ENCODE measurements around the gene DIAPH2.

Gene DIAPH2

DNA sequence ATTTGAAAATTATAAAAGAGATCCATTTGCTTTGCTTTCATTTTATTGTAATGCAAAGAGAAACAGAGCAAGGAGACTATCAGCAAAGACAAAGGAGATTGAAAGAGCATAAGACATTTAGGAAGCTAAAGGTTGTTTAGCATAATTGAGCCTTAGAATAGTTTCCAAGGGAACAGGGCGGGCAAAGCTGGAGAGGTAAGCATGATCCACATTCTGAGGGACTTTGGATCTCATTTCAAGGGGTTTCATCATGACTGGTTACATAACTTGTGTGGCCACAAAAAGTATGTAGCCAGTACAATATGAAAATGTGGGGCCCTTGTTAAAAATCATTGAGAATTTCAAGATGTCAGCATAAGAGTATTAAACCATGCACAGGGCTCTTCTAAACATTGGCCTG lies 605.6 kb downstream of the DIAPH2 start:
- H3K4me1 ChIP-seq (ENCODE audit: control insufficient read depth, insufficient read depth, low read length): peaks cover 15% of the 10 kb centered on the region
- no peaks in the 10 kb centered on the region for H3K36me3 ChIP-seq (ENCODE audit: control insufficient read depth, insufficient read depth, low read length)
- no peaks in the 10 kb centered on the region for H3K9me3 ChIP-seq (ENCODE audit: control insufficient read depth, insufficient read depth, low read length)
- no peak overlapping the region; the same call in 1 of the 2 replicates for H3K9ac ChIP-seq (ENCODE audit: low read depth, low read length)
- H3K27me3 ChIP-seq (ENCODE audit: control insufficient read depth, insufficient read depth, low read length): no peaks in the 10 kb centered on the region
- peak overlapping the region; percentile 47 for H3K27ac ChIP-seq (ENCODE audit: low read depth, low read length)
- no peak overlapping the region for H3K4me3 ChIP-seq (ENCODE audit: low read depth, low read length)

GRCh38 chrX:97294041-97294440 lies 609.4 kb downstream of the DIAPH2 start:
- Histone ChIP-seq H3K4me1 (ENCODE audit: control insufficient read depth, insufficient read depth, low read length) (peaks cover 13% of the 10 kb centered on the region), H3K36me3 (ENCODE audit: control insufficient read depth, insufficient read depth, low read length) (no peaks in the 10 kb centered on the region), H3K4me3 (ENCODE audit: low read depth, low read length) (no peak overlapping the region), H3K27ac (ENCODE audit: low read depth, low read length) (no peak overlapping the region), H3K27me3 (ENCODE audit: control insufficient read depth, insufficient read depth, low read length) (no peaks in the 10 kb centered on the region), H3K9ac (ENCODE audit: low read depth, low read length) (no peak overlapping the region), H3K9me3 (ENCODE audit: control insufficient read depth, insufficient read depth, low read length) (no peaks in the 10 kb centered on the region)

- no peak overlapping the region for H3K9ac ChIP-seq (ENCODE audit: low read depth, low read length)
- H3K27ac ChIP-seq (ENCODE audit: low read depth, low read length): no peak overlapping the region
- no peaks in the 10 kb centered on the region for H3K9me3 ChIP-seq (ENCODE audit: control insufficient read depth, insufficient read depth, low read length)
- no peaks in the 10 kb centered on the region for H3K36me3 ChIP-seq (ENCODE audit: control insufficient read depth, insufficient read depth, low read length)
- no peaks in the 10 kb centered on the region for H3K27me3 ChIP-seq (ENCODE audit: control insufficient read depth, insufficient read depth, low read length)
- no peak overlapping the region for H3K4me3 ChIP-seq (ENCODE audit: low read depth, low read length)
- H3K4me1 ChIP-seq (ENCODE audit: control insufficient read depth, insufficient read depth, low read length): no peaks in the 10 kb centered on the region
Measured at GRCh38 chrX:97295954-97296353, 611.3 kb downstream of the DIAPH2 start.

DNA sequence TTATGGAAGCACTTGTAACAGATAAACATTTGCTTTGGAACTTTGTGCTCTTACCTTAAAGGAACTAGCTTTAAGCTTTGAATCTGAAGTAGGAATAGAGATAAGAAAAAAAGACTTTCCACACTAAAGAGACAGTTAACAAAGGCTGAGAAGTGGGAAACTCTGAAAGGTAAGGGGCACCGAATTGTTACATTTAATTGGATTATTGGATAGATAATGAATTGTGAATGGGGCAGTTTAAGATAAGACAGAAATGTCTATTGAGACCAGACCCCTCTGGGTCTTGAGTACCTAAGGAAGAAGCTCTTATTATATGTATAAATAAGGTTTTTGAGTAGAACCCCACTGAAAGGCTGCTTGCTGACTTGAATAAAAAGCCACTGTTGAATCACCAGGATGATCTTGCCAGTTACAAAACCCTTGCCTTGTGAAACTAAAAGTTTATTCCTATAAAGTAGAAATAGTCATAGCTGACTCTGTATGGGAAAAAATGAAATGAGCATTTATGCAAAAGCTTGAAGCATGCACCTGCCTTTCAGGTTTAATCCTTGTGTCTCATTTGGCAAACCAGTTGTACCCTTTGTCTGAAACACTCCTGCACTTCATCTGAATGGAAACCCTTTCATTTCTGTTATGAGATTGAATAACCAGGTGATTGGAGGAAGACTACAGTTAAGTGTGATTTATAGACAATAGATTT lies 622.3 kb downstream of the DIAPH2 start:
- no peaks in the 10 kb centered on the region for H3K27me3 ChIP-seq (ENCODE audit: control insufficient read depth, insufficient read depth, low read length)

DNA sequence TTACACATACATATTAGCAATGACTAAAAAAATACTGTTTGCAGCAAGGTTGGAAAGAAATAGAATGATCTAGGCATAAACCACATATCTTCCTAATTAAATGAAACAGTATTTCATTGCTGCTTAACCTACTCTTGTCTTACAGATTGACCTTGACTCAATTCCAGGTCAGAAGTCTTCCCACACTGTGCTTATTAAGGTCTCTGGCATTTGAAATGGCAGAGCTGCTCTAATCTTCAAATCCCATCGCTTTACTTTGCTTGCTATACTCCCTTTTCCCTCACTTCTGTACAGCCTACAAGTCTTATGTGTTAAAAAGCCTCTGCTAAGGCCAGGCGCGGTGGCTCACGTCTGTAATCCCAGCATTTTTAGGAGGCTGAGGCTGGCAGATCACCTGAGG lies 623.5 kb downstream of the DIAPH2 start:
- no peaks in the 10 kb centered on the region for H3K9me3 ChIP-seq (ENCODE audit: control insufficient read depth, insufficient read depth, low read length)
- no peaks in the 10 kb centered on the region for H3K36me3 ChIP-seq (ENCODE audit: control insufficient read depth, insufficient read depth, low read length)
- H3K9ac ChIP-seq (ENCODE audit: low read depth, low read length): no peak overlapping the region
- no peaks in the 10 kb centered on the region for H3K27me3 ChIP-seq (ENCODE audit: control insufficient read depth, insufficient read depth, low read length)
- H3K4me1 ChIP-seq (ENCODE audit: control insufficient read depth, insufficient read depth, low read length): peaks cover 19% of the 10 kb centered on the region
- H3K4me3 ChIP-seq (ENCODE audit: low read depth, low read length): no peak overlapping the region
- H3K27ac ChIP-seq (ENCODE audit: low read depth, low read length): no peak overlapping the region

More for the DNA sequence above, 622.3 kb downstream of the DIAPH2 start:
- no peaks in the 10 kb centered on the region for H3K36me3 ChIP-seq (ENCODE audit: control insufficient read depth, insufficient read depth, low read length)
- H3K27ac ChIP-seq (ENCODE audit: low read depth, low read length): no peak overlapping the region
- H3K4me1 ChIP-seq (ENCODE audit: control insufficient read depth, insufficient read depth, low read length): peaks cover 19% of the 10 kb centered on the region
- H3K9me3 ChIP-seq (ENCODE audit: control insufficient read depth, insufficient read depth, low read length): no peaks in the 10 kb centered on the region
- no peak overlapping the region for H3K4me3 ChIP-seq (ENCODE audit: low read depth, low read length)
- H3K9ac ChIP-seq (ENCODE audit: low read depth, low read length): no peak overlapping the region

- no peaks in the 10 kb centered on the region for H3K9me3 ChIP-seq (ENCODE audit: control insufficient read depth, insufficient read depth, low read length)
- H3K27ac ChIP-seq (ENCODE audit: low read depth, low read length): peak overlapping the region; percentile 84
- H3K4me1 ChIP-seq (ENCODE audit: control insufficient read depth, insufficient read depth, low read length): peaks cover 23% of the 10 kb centered on the region
- peaks cover 9% of the 10 kb centered on the region for H3K36me3 ChIP-seq (ENCODE audit: control insufficient read depth, insufficient read depth, low read length)
- peak overlapping the region; percentile 96 for H3K9ac ChIP-seq (ENCODE audit: low read depth, low read length)
- H3K27me3 ChIP-seq (ENCODE audit: control insufficient read depth, insufficient read depth, low read length): no peaks in the 10 kb centered on the region
- peak overlapping the region; percentile 79 for H3K4me3 ChIP-seq (ENCODE audit: low read depth, low read length)
Measured at GRCh38 chrX:97309487-97310116, 625.0 kb downstream of the DIAPH2 start.

GRCh38 chrX:97310373-97310772 lies 625.7 kb downstream of the DIAPH2 start:
- H3K4me1 ChIP-seq (ENCODE audit: control insufficient read depth, insufficient read depth, low read length): peaks cover 30% of the 10 kb centered on the region
- H3K4me3 ChIP-seq (ENCODE audit: low read depth, low read length): peak overlapping the region; percentile 79
- H3K27ac ChIP-seq (ENCODE audit: low read depth, low read length): peak overlapping the region; percentile 84
- H3K36me3 ChIP-seq (ENCODE audit: control insufficient read depth, insufficient read depth, low read length): peaks cover 15% of the 10 kb centered on the region
- no peaks in the 10 kb centered on the region for H3K27me3 ChIP-seq (ENCODE audit: control insufficient read depth, insufficient read depth, low read length)
- no peaks in the 10 kb centered on the region for H3K9me3 ChIP-seq (ENCODE audit: control insufficient read depth, insufficient read depth, low read length)
- peak overlapping the region; percentile 96 for H3K9ac ChIP-seq (ENCODE audit: low read depth, low read length)

DNA sequence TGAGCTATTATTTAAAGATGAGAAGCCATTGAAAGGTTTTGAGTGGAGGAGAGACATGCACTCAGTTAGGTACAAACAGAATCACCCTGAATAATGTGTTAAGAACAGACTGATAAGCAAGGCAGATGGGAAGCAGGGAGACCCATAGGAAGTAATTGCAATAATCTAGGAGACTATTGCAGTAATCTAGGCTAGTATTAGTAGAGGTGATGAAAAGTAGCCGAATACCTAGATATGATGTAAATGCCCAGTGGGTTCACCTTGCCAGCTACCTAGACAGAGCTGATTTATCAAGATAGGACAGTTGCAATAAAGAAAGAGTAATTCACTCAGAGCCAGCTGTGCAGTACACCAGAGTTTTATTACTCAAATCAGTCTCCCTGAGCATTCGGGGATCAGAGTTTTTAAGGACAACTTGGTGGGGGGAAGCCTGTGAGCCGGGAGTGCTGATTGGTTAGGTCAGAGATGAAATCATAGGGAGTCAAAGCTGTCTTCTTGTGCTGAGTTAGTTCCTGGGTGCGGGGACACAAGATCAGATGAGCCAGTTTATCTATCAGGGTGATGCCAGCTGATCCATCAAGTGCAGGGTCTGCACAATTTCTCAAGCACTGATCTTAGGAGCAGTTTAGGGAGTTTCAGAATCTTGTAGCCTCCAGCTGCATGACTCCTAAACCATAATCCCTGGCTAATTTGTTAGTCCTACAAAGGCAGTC lies 626.6 kb downstream of the DIAPH2 start:
- peaks cover 23% of the 10 kb centered on the region for H3K36me3 ChIP-seq (ENCODE audit: control insufficient read depth, insufficient read depth, low read length)
- H3K27me3 ChIP-seq (ENCODE audit: control insufficient read depth, insufficient read depth, low read length): no peaks in the 10 kb centered on the region
- no peak overlapping the region for H3K27ac ChIP-seq (ENCODE audit: low read depth, low read length)
- peak overlapping the region; percentile 79 for H3K4me3 ChIP-seq (ENCODE audit: low read depth, low read length)
- no peaks in the 10 kb centered on the region for H3K9me3 ChIP-seq (ENCODE audit: control insufficient read depth, insufficient read depth, low read length)
- peak overlapping the region; percentile 96 for H3K9ac ChIP-seq (ENCODE audit: low read depth, low read length)
- peaks cover 29% of the 10 kb centered on the region for H3K4me1 ChIP-seq (ENCODE audit: control insufficient read depth, insufficient read depth, low read length)

DNA sequence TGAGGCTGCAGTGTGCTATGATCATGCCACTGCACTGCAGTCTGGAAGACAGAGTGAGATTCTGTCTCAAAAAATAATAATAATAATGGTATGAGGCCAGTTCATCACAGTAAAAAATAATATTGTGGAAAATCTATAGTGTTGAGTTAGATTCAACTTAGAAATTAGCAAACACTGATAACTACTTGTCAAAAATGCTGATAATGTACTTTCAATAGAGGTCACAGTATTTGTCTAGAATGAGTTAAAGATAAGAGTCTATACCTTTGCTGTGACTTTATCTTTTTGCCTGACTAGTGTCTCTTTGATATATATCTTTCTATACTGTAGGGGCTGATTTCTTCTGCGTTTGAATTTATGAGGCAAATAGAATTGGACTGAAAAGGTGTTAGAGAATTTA lies 629.7 kb downstream of the DIAPH2 start:
- Histone ChIP-seq H3K9ac (ENCODE audit: low read depth, low read length) (no peak overlapping the region), H3K4me3 (ENCODE audit: low read depth, low read length) (no peak overlapping the region; the same call in 1 of the 2 replicates), H3K27me3 (ENCODE audit: control insufficient read depth, insufficient read depth, low read length) (no peaks in the 10 kb centered on the region), H3K27ac (ENCODE audit: low read depth, low read length) (no peak overlapping the region), H3K9me3 (ENCODE audit: control insufficient read depth, insufficient read depth, low read length) (no peaks in the 10 kb centered on the region), H3K36me3 (ENCODE audit: control insufficient read depth, insufficient read depth, low read length) (peaks cover 45% of the 10 kb centered on the region), H3K4me1 (ENCODE audit: control insufficient read depth, insufficient read depth, low read length) (peaks cover 33% of the 10 kb centered on the region)

- no peaks in the 10 kb centered on the region for H3K27me3 ChIP-seq (ENCODE audit: control insufficient read depth, insufficient read depth, low read length)
- no peaks in the 10 kb centered on the region for H3K9me3 ChIP-seq (ENCODE audit: control insufficient read depth, insufficient read depth, low read length)
- no peak overlapping the region for H3K4me3 ChIP-seq (ENCODE audit: low read depth, low read length)
- peaks cover 24% of the 10 kb centered on the region; the same call in 1 of the 2 replicates for H3K4me1 ChIP-seq (ENCODE audit: control insufficient read depth, insufficient read depth, low read length)
- no peak overlapping the region for H3K9ac ChIP-seq (ENCODE audit: low read depth, low read length)
- H3K27ac ChIP-seq (ENCODE audit: low read depth, low read length): no peak overlapping the region
- H3K36me3 ChIP-seq (ENCODE audit: control insufficient read depth, insufficient read depth, low read length): peaks cover 48% of the 10 kb centered on the region
Measured at GRCh38 chrX:97315939-97316338, 631.3 kb downstream of the DIAPH2 start.

GRCh38 chrX:97320305-97320704 lies 635.7 kb downstream of the DIAPH2 start:
- Histone ChIP-seq H3K9me3 (ENCODE audit: control insufficient read depth, insufficient read depth, low read length) (no peaks in the 10 kb centered on the region), H3K27me3 (ENCODE audit: control insufficient read depth, insufficient read depth, low read length) (no peaks in the 10 kb centered on the region), H3K4me1 (ENCODE audit: control insufficient read depth, insufficient read depth, low read length) (peaks cover 13% of the 10 kb centered on the region; the same call in 1 of the 2 replicates), H3K27ac (ENCODE audit: low read depth, low read length) (no peak overlapping the region), H3K9ac (ENCODE audit: low read depth, low read length) (no peak overlapping the region), H3K4me3 (ENCODE audit: low read depth, low read length) (no peak overlapping the region), H3K36me3 (ENCODE audit: control insufficient read depth, insufficient read depth, low read length) (peaks cover 40% of the 10 kb centered on the region)

All from HUES48 (cell line).